Mesenchymal stem cell (in vitro differentiated cells and primary cell): ENCODE measurements around the gene TTC39A.
"Not testable (repeated sequence)": the region's sequence is repeated elsewhere in the genome, so short reads cannot be mapped to it uniquely, and the experiment has no call there.

Experiments used
- DNase-seq: peaks from one replicate; pipeline ENCODE4 v3.0.0-alpha.2; 2013
- H2AFZ ChIP-seq: one replicate; pipeline ENCODE4 v1.6.1; 2013; ENCODE audit warnings: low read depth, mild to moderate bottlenecking, control low read depth, inconsistent platforms, low read length, moderate library complexity
- H2AK5ac ChIP-seq: 2 replicates; pipeline ENCODE4 v1.6.1; 2013; ENCODE audit warnings: low read length, moderate library complexity, mild to moderate bottlenecking, inconsistent platforms; ENCODE audit not compliant: severe bottlenecking
- H2BK120ac ChIP-seq: one replicate; pipeline ENCODE4 v1.6.1; 2013; ENCODE audit warnings: low read depth, mild to moderate bottlenecking, inconsistent platforms, low read length, moderate library complexity
- H2BK12ac ChIP-seq, 2 experiments: one replicate each; pipeline ENCODE4 v1.6.1; 2013; ENCODE audit warnings: inconsistent platforms in 2 of 2, low read length in 2 of 2, mild to moderate bottlenecking in 2 of 2, moderate library complexity in 2 of 2, control low read depth in 1 of 2
- H2BK15ac ChIP-seq: one replicate; pipeline ENCODE4 v1.6.1; 2013; ENCODE audit warnings: mild to moderate bottlenecking, low read depth, inconsistent platforms; ENCODE audit not compliant: poor library complexity, severe bottlenecking
- H2BK5ac ChIP-seq: 2 replicates; pipeline ENCODE4 v1.6.1; 2013; ENCODE audit warnings: low read depth, mild to moderate bottlenecking, low read length, control low read depth, inconsistent platforms; ENCODE audit not compliant: poor library complexity, severe bottlenecking
- H3K14ac ChIP-seq, 2 experiments: one replicate each; pipeline ENCODE4 v1.6.1; 2013; ENCODE audit warnings: inconsistent platforms in 2 of 2, low read length in 2 of 2, control low read depth in 1 of 2, mild to moderate bottlenecking in 1 of 2, moderate library complexity in 1 of 2
- H3K18ac ChIP-seq, 2 experiments: one replicate each; pipeline ENCODE4 v1.6.1; 2013; ENCODE audit warnings: inconsistent platforms in 2 of 2, low read length in 2 of 2, control low read depth in 1 of 2, low read depth in 1 of 2, mild to moderate bottlenecking in 1 of 2
- H3K23ac ChIP-seq, 2 experiments: one replicate each; pipeline ENCODE4 v1.6.1; 2013; ENCODE audit warnings: inconsistent platforms in 2 of 2, low read length in 2 of 2, mild to moderate bottlenecking in 2 of 2, moderate library complexity in 2 of 2, control low read depth in 1 of 2
- H3K27ac ChIP-seq: 2 replicates; pipeline ENCODE4 v1.5.1; 2013; ENCODE audit warnings: mild to moderate bottlenecking, moderate library complexity, low read length, control low read depth, inconsistent platforms; ENCODE audit not compliant: poor library complexity, severe bottlenecking
- H3K27me3 ChIP-seq, 2 experiments: 2 replicates each; pipeline versions ENCODE4 v1.6.1 to v1.7.0; 2013; ENCODE audit warnings: low read length in 2 of 2, mild to moderate bottlenecking in 2 of 2, moderate library complexity in 2 of 2, control low read depth in 1 of 2, inconsistent platforms in 1 of 2; ENCODE audit not compliant: control insufficient read depth in 1 of 2, insufficient read depth in 1 of 2
- H3K36me3 ChIP-seq, 2 experiments: 2 replicates each; pipeline versions ENCODE4 v1.6.1 to v1.7.0; 2013; ENCODE audit warnings: low read length in 2 of 2, control low read depth in 1 of 2, inconsistent platforms in 1 of 2, low read depth in 1 of 2, mild to moderate bottlenecking in 1 of 2; ENCODE audit not compliant: insufficient read depth in 2 of 2, control insufficient read depth in 1 of 2
- H3K4ac ChIP-seq, 2 experiments: one replicate each; pipeline ENCODE4 v1.6.1; 2013; ENCODE audit warnings: inconsistent platforms in 2 of 2, low read length in 2 of 2, mild to moderate bottlenecking in 2 of 2, moderate library complexity in 2 of 2, control low read depth in 1 of 2, low read depth in 1 of 2
- H3K4me1 ChIP-seq: 2 replicates; pipeline ENCODE4 v1.6.1; 2013; ENCODE audit warnings: low read depth, low read length, control low read depth; ENCODE audit not compliant: control insufficient read depth, insufficient read depth
- H3K4me2 ChIP-seq: 2 replicates; pipeline ENCODE4 v1.6.1; 2013; ENCODE audit warnings: low read length, mild to moderate bottlenecking, inconsistent platforms; ENCODE audit not compliant: poor library complexity, severe bottlenecking
- H3K4me3 ChIP-seq, 2 experiments: 2 replicates each; pipeline versions ENCODE4 v1.5.1 to v1.7.0; 2013; ENCODE audit warnings: low read length in 2 of 2, mild to moderate bottlenecking in 2 of 2, control low read depth in 1 of 2, low read depth in 1 of 2; ENCODE audit not compliant: insufficient read depth in 1 of 2
- H3K79me1 ChIP-seq: replicated peaks from 2 replicates; pipeline ENCODE4 v1.6.1; 2013; ENCODE audit warnings: mild to moderate bottlenecking, control low read depth, low read length, inconsistent platforms; ENCODE audit not compliant: poor library complexity, severe bottlenecking
- H3K9ac ChIP-seq: 2 replicates; pipeline ENCODE4 v1.7.0; 2013; ENCODE audit warnings: mild to moderate bottlenecking, low read length, moderate library complexity
- H3K9me3 ChIP-seq: 2 replicates; pipeline ENCODE4 v1.7.0; 2013; ENCODE audit warnings: mild to moderate bottlenecking, low read length; ENCODE audit not compliant: control insufficient read depth
- H4K8ac ChIP-seq: one replicate; pipeline ENCODE4 v1.6.1; 2013; ENCODE audit warnings: inconsistent platforms, mild to moderate bottlenecking, low read length, moderate library complexity
- H4K91ac ChIP-seq: one replicate; pipeline ENCODE4 v1.6.1; 2013; ENCODE audit warnings: mild to moderate bottlenecking, low read length, inconsistent platforms
- WGBS: methylation state at CpG from one replicate; pipeline ENCODE4 v1.1.7; 2013; ENCODE audit warnings: mixed read lengths; 5-methylcytosine and 5-hydroxymethylcytosine counted together

TTC39A gene

GRCh38 chr1:51252366-51252765 is 78.0 kb downstream of the TTC39A start:
- H3K27ac ChIP-seq, result no peak overlapping the region
- H3K36me3 ChIP-seq, result peaks cover 0 to 6% of the 10 kb centered on the region in 2 experiments
- no peak overlapping the region for H2BK120ac ChIP-seq
- no peak overlapping the region for H2BK15ac ChIP-seq
- no peak overlapping the region for H3K9ac ChIP-seq
- no peak overlapping the region for H3K4me3 ChIP-seq
- H3K14ac ChIP-seq, result no peak overlapping the region
- H3K23ac ChIP-seq, result no peak overlapping the region
- H3K9me3 ChIP-seq, result no peaks in the 10 kb centered on the region
- no peak overlapping the region for H2BK5ac ChIP-seq
- DNase-seq, result no peak
- H3K4me1 ChIP-seq, result peaks cover 5% of the 10 kb centered on the region
- no peaks in the 10 kb centered on the region for H3K27me3 ChIP-seq
- H3K79me1 ChIP-seq, result peaks cover 6% of the 10 kb centered on the region
- H3K18ac ChIP-seq, result no peak overlapping the region
- H4K8ac ChIP-seq, result no peak overlapping the region
- WGBS, result over 99% methylated on average over 5 of the region's 6 CpGs
- H3K4ac ChIP-seq, result no peak overlapping the region
- H2AK5ac ChIP-seq, result no peak overlapping the region
- no peak overlapping the region for H3K4me2 ChIP-seq
- H2BK12ac ChIP-seq, result no peak overlapping the region
- H4K91ac ChIP-seq, result no peak overlapping the region
- H2AFZ ChIP-seq, result no peak overlapping the region

DNA sequence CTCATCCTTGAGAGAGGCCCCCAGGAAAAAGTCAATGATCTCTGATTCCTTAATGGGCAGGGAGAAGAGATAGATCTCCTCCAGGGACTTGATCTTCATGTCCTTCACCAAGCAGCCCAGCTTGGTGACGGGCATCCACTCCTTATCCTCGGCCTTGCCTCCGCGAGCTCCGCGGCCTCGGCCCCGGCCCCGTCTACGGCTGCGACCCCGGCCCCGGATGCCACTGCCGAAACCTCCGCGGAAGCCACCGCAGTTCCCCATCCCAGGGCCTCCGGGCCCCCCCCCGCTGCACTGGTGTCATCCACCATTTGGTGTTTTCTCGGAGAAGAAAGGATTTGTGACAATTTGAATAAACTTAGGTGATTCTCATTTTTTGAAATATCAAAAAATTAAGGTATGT is 79.2 kb downstream of the TTC39A start:
- H3K9ac ChIP-seq, result not testable (repeated sequence)

DNA sequence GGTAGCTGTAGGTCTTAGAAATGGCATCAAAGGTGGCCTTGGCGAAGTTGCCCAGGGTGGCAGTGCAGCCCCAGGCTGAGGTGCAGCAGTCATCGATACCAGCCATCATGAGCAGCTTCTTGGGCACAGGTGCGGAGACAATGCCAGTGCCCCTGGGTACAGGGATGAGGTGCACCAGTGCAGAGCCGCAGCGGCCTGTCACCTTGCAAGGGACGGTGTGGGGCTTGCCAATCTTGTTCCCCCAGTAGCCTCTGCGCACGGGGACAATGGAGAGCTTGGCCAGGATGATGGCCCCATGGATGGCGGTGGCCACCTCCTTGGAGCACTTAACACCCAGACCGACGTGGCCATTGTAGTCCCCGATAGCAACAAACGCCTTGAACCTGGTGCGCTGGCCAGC is 79.6 kb downstream of the TTC39A start:
- H3K23ac ChIP-seq, H3K18ac ChIP-seq, H3K27me3 ChIP-seq, H2BK12ac ChIP-seq, H3K4ac ChIP-seq, H2BK15ac ChIP-seq, H3K36me3 ChIP-seq, H2BK120ac ChIP-seq, H3K27ac ChIP-seq, H3K4me3 ChIP-seq, DNase-seq, H2AFZ ChIP-seq, H2AK5ac ChIP-seq, H3K4me2 ChIP-seq, H4K91ac ChIP-seq, H4K8ac ChIP-seq, H2BK5ac ChIP-seq, H3K79me1 ChIP-seq, H3K9me3 ChIP-seq, H3K14ac ChIP-seq, H3K9ac ChIP-seq, H3K4me1 ChIP-seq: not testable (repeated sequence)
- over 99% methylated on average over 14 of the region's 14 CpGs for WGBS

More for the DNA sequence above, 79.2 kb downstream of the TTC39A start:
- H3K18ac ChIP-seq, H2BK5ac ChIP-seq, H4K8ac ChIP-seq, H2BK120ac ChIP-seq, H3K36me3 ChIP-seq, H3K23ac ChIP-seq, H3K27ac ChIP-seq, H2AFZ ChIP-seq, H3K79me1 ChIP-seq, H4K91ac ChIP-seq, H2BK15ac ChIP-seq, H3K4me1 ChIP-seq, H3K14ac ChIP-seq, H3K4me2 ChIP-seq, DNase-seq, H3K9me3 ChIP-seq, H3K4ac ChIP-seq, H2BK12ac ChIP-seq, H3K27me3 ChIP-seq, H2AK5ac ChIP-seq, H3K4me3 ChIP-seq: not testable (repeated sequence)
- WGBS, result 99% methylated on average over 17 of the region's 20 CpGs

GRCh38 chr1:51249445-51249844 is 80.9 kb downstream of the TTC39A start:
- no peak overlapping the region for H2AFZ ChIP-seq
- H2BK12ac ChIP-seq, result no peak overlapping the region
- H3K9ac ChIP-seq, result no peak overlapping the region
- no peak overlapping the region for H2BK120ac ChIP-seq
- no peak overlapping the region for H2AK5ac ChIP-seq
- H3K18ac ChIP-seq, result no peak overlapping the region
- peaks cover 4% of the 10 kb centered on the region for H3K4me1 ChIP-seq
- H3K14ac ChIP-seq, result no peak overlapping the region
- H3K27ac ChIP-seq, result no peak overlapping the region
- no peaks in the 10 kb centered on the region for H3K9me3 ChIP-seq
- H3K4ac ChIP-seq, result no peak overlapping the region
- H3K23ac ChIP-seq, result no peak overlapping the region
- no peak overlapping the region for H2BK15ac ChIP-seq
- no peak overlapping the region for H2BK5ac ChIP-seq
- H3K4me3 ChIP-seq, result no peak overlapping the region
- H4K91ac ChIP-seq, result no peak overlapping the region
- H3K27me3 ChIP-seq, result no peaks in the 10 kb centered on the region
- H3K4me2 ChIP-seq, result no peak overlapping the region
- H3K36me3 ChIP-seq, result peaks cover 0 to 6% of the 10 kb centered on the region in 2 experiments
- DNase-seq, result no peak
- peaks cover 1% of the 10 kb centered on the region for H3K79me1 ChIP-seq
- no peak overlapping the region for H4K8ac ChIP-seq
- no CpG with 5 or more reads among the region's 1 CpG for WGBS
